Measurements from ENCODE around the gene ATP13A1.

DNA sequence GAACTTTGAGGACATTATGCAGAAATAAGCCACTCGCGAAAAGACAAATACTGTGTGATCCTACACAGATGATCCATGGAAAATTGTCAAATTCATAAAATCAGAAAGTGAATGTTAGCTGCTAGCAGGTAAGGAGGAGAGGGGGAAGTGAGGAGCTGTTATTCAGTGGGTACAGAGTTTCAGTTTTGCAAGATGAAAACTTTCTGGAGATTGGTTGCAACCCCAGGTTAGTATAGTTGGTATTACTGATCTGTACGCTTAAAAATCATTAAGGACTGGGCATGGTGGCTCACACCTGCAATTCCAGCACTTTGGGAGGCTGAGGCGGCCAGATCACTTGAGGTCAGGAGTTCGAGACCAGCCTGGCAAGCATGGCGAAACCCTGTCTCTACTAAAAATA lies 23.1 kb upstream of the ATP13A1 start:
- TF ChIP-seq, protein P1, sequence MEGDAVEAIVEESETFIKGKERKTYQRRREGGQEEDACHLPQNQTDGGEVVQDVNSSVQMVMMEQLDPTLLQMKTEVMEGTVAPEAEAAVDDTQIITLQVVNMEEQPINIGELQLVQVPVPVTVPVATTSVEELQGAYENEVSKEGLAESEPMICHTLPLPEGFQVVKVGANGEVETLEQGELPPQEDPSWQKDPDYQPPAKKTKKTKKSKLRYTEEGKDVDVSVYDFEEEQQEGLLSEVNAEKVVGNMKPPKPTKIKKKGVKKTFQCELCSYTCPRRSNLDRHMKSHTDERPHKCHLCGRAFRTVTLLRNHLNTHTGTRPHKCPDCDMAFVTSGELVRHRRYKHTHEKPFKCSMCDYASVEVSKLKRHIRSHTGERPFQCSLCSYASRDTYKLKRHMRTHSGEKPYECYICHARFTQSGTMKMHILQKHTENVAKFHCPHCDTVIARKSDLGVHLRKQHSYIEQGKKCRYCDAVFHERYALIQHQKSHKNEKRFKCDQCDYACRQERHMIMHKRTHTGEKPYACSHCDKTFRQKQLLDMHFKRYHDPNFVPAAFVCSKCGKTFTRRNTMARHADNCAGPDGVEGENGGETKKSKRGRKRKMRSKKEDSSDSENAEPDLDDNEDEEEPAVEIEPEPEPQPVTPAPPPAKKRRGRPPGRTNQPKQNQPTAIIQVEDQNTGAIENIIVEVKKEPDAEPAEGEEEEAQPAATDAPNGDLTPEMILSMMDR (IDR thresholded peaks at IDR 0.05): no peak
- no peak for TF ChIP-seq POLR2A (IDR thresholded peaks at IDR 0.05)
